Breast epithelium (tissue), 3 donors: Measurements from ENCODE around the gene RAMACL.
A peak's percentile ranks its signal among the peaks of the same experiment; 100 is the strongest.

Experiments
- CTCF ChIP-seq, 3 donors: fragments of 450-650 bp; IDR thresholded peaks; one replicate each; pipeline ENCODE4 v1.5.1; 2016 to 2017; ENCODE audit warnings: antibody characterized with exemption in 3 of 3, mild to moderate bottlenecking in 3 of 3, moderate library complexity in 3 of 3
- POLR2AphosphoS5 ChIP-seq, 3 donors: sonication (generic); formaldehyde crosslinking; IDR thresholded peaks; one replicate each; pipeline ENCODE4 v1.6.1; 2017; ENCODE audit warnings: antibody characterized with exemption in 3 of 3

DNA sequence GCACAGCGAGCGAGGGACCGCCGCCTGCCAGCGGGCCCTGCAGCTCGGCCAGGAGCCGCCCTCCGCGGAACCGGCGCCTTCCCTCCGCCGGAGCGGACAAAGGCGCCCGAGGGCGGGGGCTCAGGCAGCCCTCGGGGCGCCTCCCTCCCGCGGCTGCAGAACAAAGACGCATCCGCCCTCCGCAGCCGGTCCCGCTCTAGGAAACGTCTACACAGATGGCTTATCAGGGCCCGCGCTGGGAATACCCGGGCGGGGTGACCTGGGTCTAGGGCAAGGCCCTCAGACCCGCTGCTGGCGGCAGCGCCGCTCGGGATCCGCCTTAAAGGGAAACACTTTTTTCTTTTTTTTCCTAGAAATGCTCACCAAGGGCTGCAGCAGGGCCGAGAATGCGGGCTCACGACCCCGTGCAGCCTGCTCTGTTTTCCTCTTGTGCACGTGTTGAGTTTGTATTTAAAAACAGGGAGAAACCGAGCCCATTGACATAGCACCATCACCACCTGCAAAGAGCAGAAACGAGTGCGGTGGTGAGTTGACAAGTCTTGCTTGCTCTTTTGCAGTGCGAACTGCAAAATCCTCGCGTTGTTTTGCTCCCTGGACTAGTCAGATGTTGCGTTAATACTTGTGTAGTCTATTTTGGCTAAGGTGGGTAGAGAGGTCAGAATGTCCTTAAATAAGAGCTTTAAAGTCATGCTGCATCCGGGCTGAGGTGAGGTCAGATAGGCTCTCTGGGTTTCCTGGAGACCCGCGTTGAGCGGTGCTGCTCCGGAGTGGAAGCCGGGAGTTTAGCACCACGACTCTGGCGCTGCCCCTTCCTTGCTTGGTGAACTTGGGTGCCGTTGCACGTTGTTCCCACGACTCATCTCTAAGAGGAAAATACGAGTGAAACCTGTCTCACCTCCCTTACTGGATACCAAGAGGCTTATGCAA lies 41.7 kb upstream of the RAMACL start:
- TF ChIP-seq POLR2AphosphoS5 (IDR thresholded peaks at IDR 0.05) (peak in 1 of 3 donors; percentile 2), CTCF (IDR thresholded peaks at IDR 0.05) (no peak)
